Liver (tissue), 3 donors: ENCODE results near the gene DGKB.

Experiments used
- CTCF ChIP-seq: fragments of 150-350 bp; IDR thresholded peaks from 2 replicates; pipeline ENCODE4 v1.5.1; 2017; ENCODE audit warnings: improper control_type of control experiment, low read depth, low read length; ENCODE audit not compliant: missing input control
- GABPA ChIP-seq, 2 donors: IDR thresholded peaks in 1 of 2; conservative IDR thresholded peaks in 1 of 2; 2 replicates each; pipeline ENCODE4 v1.6.1; 2016; ENCODE audit warnings: antibody characterized with exemption in 2 of 2, mild to moderate bottlenecking in 1 of 2, moderate library complexity in 1 of 2
- TAF1 ChIP-seq: conservative IDR thresholded peaks from 2 replicates; pipeline ENCODE4 v1.6.1; 2016; ENCODE audit warnings: antibody characterized with exemption, mild to moderate bottlenecking
- donor health status: healthy.
- donor health status: healthy.

GRCh38 chr7:14858410-14858809 lies 44.1 kb downstream of the DGKB start:
- TF ChIP-seq TAF1: no peak
- no peak for TF ChIP-seq CTCF
- TF ChIP-seq GABPA (IDR thresholded peaks at IDR 0.05 in 1 of 2, conservative IDR thresholded peaks at IDR 0.05 in 1 of 2): no peak
